CD4-positive, alpha-beta T cell treated with Interleukin-4 for 1 hour (primary cell): Measurements from ENCODE around the gene PANX3.

Experiments
- DNase-seq, 2 donors: peaks; one replicate each; pipeline ENCODE4 v3.0.0-alpha.2; 2020 to 2022

PANX3 gene

GRCh38 chr11:124618863-124619262, 7.6 kb downstream of the PANX3 start:
- DNase-seq: no peak

GRCh38 chr11:124622531-124623451, 11.6 kb downstream of the PANX3 start, which contains the start of gene TBRG1:
Gene TBRG1, plus strand, starts transcription at chr11:124622864. Its CDS starts 220 bp downstream, at chr11:124623084.
- peak; percentile 85 to 87 for DNase-seq

GRCh38 chr11:124623861-124624525, 12.8 kb downstream of the PANX3 start:
- DNase-seq: no peak

- no peak for DNase-seq
Measured at GRCh38 chr11:124625504-124626168, 14.4 kb downstream of the PANX3 start.

- DNase-seq: no peak
Measured at GRCh38 chr11:124627546-124627945, 16.3 kb downstream of the PANX3 start.

- DNase-seq: no peak
Measured at GRCh38 chr11:124629961-124630360, 18.7 kb downstream of the PANX3 start.

- DNase-seq: no peak
Measured at GRCh38 chr11:124633355-124633754, 22.1 kb downstream of the PANX3 start.

GRCh38 chr11:124635932-124636331, 24.7 kb downstream of the PANX3 start:
- no peak for DNase-seq

GRCh38 chr11:124638500-124638899, 27.3 kb downstream of the PANX3 start:
- DNase-seq: no peak

- DNase-seq: no peak
Measured at GRCh38 chr11:124639186-124639585, 28.0 kb downstream of the PANX3 start.

GRCh38 chr11:124640666-124641065, 29.4 kb downstream of the PANX3 start:
- DNase-seq: no peak

- no peak for DNase-seq
Measured at GRCh38 chr11:124642628-124643027, 31.4 kb downstream of the PANX3 start.

GRCh38 chr11:124643042-124643604, 31.9 kb downstream of the PANX3 start:
- DNase-seq: no peak

GRCh38 chr11:124643605-124644425, 32.6 kb downstream of the PANX3 start:
- no peak for DNase-seq

GRCh38 chr11:124644426-124645280, 33.4 kb downstream of the PANX3 start:
- peak; percentile 32 to 43 for DNase-seq

- DNase-seq: no peak
Measured at GRCh38 chr11:124646148-124646547, 34.9 kb downstream of the PANX3 start.

GRCh38 chr11:124648610-124649009, 37.4 kb downstream of the PANX3 start:
- DNase-seq: no peak

GRCh38 chr11:124656774-124657630, 45.8 kb downstream of the PANX3 start:
- DNase-seq: no peak

GRCh38 chr11:124657904-124658303, 46.7 kb downstream of the PANX3 start:
- DNase-seq: no peak

GRCh38 chr11:124658501-124658900, 47.3 kb downstream of the PANX3 start:
- DNase-seq: no peak
